ENCODE measurements around the gene SYNRG.

The SYNRG gene

GRCh38 chr17:37470181-37470580, 139.0 kb downstream of the SYNRG start:
- Histone ChIP-seq H3K4me1 (ENCODE audit: low read depth, poor library complexity, severe bottlenecking) (no peaks in the 10 kb centered on the region), H3K79me2 (ENCODE audit: insufficient read depth, low read depth) (no peaks in the 10 kb centered on the region), H3K36me3 (ENCODE audit: insufficient read depth) (no peaks in the 10 kb centered on the region), H3K9ac (no peak overlapping the region), H2AFZ (ENCODE audit: low read depth) (no peak overlapping the region), H3K27ac (no peak overlapping the region), H3K27me3 (ENCODE audit: insufficient read depth, low read depth) (no peaks in the 10 kb centered on the region), H4K20me1 (ENCODE audit: insufficient read depth) (no peaks in the 10 kb centered on the region), H3K4me3 (IDR thresholded peaks at IDR 0.05; ENCODE audit: insufficient read depth, low read depth, low read length) (no peak overlapping the region), H3K4me2 (no peak overlapping the region)
- TF ChIP-seq CTCF (conservative IDR thresholded peaks at IDR 0.05; ENCODE audit: low read depth, low read length): no peak

- Histone ChIP-seq H3K4me1 (ENCODE audit: low read depth, poor library complexity, severe bottlenecking) (no peaks in the 10 kb centered on the region), H3K36me3 (ENCODE audit: insufficient read depth) (no peaks in the 10 kb centered on the region), H3K9ac (no peak overlapping the region), H3K27me3 (ENCODE audit: insufficient read depth, low read depth) (no peaks in the 10 kb centered on the region), H4K20me1 (ENCODE audit: insufficient read depth) (no peaks in the 10 kb centered on the region), H2AFZ (ENCODE audit: low read depth) (no peak overlapping the region), H3K4me2 (no peak overlapping the region), H3K4me3 (IDR thresholded peaks at IDR 0.05; ENCODE audit: insufficient read depth, low read depth, low read length) (no peak overlapping the region), H3K79me2 (ENCODE audit: insufficient read depth, low read depth) (no peaks in the 10 kb centered on the region), H3K27ac (no peak overlapping the region)
- TF ChIP-seq CTCF (conservative IDR thresholded peaks at IDR 0.05; ENCODE audit: low read depth, low read length): no peak
These were observed 142.7 kb downstream of the SYNRG start for GRCh38 chr17:37466471-37466870.

- no peaks in the 10 kb centered on the region for H4K20me1 ChIP-seq (ENCODE audit: insufficient read depth)
- no peak overlapping the region for H2AFZ ChIP-seq (ENCODE audit: low read depth)
- H3K4me1 ChIP-seq (ENCODE audit: low read depth, poor library complexity, severe bottlenecking): no peaks in the 10 kb centered on the region
- H3K27me3 ChIP-seq (ENCODE audit: insufficient read depth, low read depth): no peaks in the 10 kb centered on the region
- H3K4me2 ChIP-seq: no peak overlapping the region
- no peak overlapping the region for H3K4me3 ChIP-seq (IDR thresholded peaks at IDR 0.05; ENCODE audit: insufficient read depth, low read depth, low read length)
- no peak overlapping the region for H3K9ac ChIP-seq
- no peaks in the 10 kb centered on the region for H3K36me3 ChIP-seq (ENCODE audit: insufficient read depth)
- H3K27ac ChIP-seq: no peak overlapping the region
- H3K79me2 ChIP-seq (ENCODE audit: insufficient read depth, low read depth): no peaks in the 10 kb centered on the region
- TF ChIP-seq CTCF (conservative IDR thresholded peaks at IDR 0.05; ENCODE audit: low read depth, low read length): no peak
These were observed 144.1 kb downstream of the SYNRG start for GRCh38 chr17:37465069-37465616.

All from KMS-11 (cell line).